Measurements from ENCODE around the gene KCNQ1OT1.

Gene KCNQ1OT1

DNA sequence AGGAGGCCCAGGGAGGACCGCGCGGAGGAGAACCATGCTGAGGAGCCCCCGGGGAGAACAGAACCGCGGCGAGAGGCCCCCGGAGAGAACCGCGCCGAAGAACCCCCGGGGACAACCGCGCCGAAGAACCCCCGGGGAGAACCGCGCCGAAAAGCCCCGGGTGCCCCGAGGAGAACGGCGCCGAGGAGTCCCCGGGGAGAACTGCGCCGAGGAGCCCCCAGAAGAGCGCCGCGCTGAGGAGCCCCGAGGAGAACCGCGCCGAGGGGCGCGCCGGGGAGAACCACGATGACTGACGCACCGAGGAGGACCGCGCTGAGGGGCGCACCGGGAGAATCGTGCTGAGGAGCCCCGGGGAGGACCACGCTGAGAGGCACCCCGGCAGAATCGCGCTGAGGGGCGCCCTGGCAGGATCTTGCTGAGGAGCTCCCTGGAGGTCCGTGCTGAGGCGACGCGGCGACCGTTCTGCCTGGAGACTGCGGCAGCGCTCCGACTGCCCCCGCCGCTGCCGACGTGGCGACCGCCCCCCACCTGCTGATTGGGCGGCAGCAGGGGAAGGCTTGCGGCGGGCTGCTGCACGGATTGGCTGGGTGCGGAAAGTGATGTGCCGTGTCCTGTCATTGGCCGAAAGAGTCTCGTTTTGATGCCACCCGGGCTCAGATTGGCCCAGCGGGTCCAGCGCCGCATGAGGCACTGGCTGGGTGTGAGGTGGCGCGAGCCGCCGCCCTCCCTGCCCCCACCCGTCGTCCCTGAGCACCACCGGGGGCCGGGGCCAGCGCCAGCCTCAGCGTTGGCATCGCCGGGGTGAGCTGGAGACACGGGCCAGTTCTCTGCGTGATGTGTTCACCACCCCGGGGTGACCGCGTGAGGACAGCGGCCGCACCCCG lies at the start of gene KCNQ1OT1:
KCNQ1OT1 (minus strand) TSS at position 464 of the 884 bp plus-strand sequence.
- TF ChIP-seq, protein P1, sequence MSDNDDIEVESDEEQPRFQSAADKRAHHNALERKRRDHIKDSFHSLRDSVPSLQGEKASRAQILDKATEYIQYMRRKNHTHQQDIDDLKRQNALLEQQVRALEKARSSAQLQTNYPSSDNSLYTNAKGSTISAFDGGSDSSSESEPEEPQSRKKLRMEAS (IDR thresholded peaks at IDR 0.05; ENCODE audit: low read depth, low read length) = no peak
- TF ChIP-seq MYC (IDR thresholded peaks at IDR 0.05; ENCODE audit: low read depth, low read length) (no peak), POLR2A (IDR thresholded peaks at IDR 0.05; ENCODE audit: extremely low read depth, insufficient read length) (peak; percentile 73)
- TF ChIP-seq, protein P2, sequence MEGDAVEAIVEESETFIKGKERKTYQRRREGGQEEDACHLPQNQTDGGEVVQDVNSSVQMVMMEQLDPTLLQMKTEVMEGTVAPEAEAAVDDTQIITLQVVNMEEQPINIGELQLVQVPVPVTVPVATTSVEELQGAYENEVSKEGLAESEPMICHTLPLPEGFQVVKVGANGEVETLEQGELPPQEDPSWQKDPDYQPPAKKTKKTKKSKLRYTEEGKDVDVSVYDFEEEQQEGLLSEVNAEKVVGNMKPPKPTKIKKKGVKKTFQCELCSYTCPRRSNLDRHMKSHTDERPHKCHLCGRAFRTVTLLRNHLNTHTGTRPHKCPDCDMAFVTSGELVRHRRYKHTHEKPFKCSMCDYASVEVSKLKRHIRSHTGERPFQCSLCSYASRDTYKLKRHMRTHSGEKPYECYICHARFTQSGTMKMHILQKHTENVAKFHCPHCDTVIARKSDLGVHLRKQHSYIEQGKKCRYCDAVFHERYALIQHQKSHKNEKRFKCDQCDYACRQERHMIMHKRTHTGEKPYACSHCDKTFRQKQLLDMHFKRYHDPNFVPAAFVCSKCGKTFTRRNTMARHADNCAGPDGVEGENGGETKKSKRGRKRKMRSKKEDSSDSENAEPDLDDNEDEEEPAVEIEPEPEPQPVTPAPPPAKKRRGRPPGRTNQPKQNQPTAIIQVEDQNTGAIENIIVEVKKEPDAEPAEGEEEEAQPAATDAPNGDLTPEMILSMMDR (IDR thresholded peaks at IDR 0.05; ENCODE audit: low read depth, low read length) = no peak
- H3K4me3 ChIP-seq (ENCODE audit: low read depth, low read length) = peak within 1 kb of the TSS; percentile 76
- DNase-seq (ENCODE audit: low read depth) = peak; percentile 90

DNA sequence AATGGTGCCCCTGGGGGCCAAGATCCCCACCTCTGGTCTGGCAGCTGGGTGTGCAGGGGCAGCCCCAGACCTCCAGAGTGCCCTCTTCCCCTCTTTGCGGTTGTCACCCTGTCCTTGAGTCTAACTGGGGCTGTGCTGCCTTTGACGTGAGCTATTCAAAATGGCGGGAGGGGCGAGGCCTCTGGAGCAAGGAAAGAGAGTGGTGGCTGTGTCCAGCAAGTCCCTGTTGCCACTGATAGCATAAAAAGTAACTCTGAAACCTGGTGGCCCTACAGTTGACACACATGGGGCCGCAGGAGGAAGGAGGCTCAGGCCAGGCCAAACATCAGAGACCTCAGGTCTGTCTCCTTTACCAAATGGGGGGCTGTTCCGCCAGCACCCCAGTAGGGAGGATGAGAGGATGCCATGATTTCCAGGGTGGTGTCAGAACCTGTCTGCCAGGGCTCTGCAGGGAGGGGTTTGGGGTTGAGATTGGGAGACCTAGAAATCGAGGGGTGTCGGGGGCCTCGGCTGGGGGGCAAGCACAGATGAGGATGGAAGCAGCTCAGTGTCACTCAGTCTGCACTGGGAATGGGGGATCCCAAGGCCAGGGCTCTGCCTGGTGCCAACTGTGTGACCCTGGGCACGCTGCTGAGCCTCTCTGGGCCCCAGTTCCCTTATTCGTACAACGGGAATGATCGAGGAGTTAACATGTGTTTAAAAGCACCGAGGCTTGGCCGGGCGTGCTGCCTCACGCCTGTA lies 49.2 kb upstream of the KCNQ1OT1 start:
- no peak overlapping the region for H3K4me3 ChIP-seq (ENCODE audit: low read depth, low read length)
- no peak for DNase-seq (ENCODE audit: low read depth)
- TF ChIP-seq POLR2A (IDR thresholded peaks at IDR 0.05; ENCODE audit: extremely low read depth, insufficient read length) (no peak), MYC (IDR thresholded peaks at IDR 0.05; ENCODE audit: low read depth, low read length) (no peak)
- TF ChIP-seq, protein P1 (IDR thresholded peaks at IDR 0.05; ENCODE audit: low read depth, low read length) = no peak
- TF ChIP-seq, protein P2 (IDR thresholded peaks at IDR 0.05; ENCODE audit: low read depth, low read length) = no peak

DNA sequence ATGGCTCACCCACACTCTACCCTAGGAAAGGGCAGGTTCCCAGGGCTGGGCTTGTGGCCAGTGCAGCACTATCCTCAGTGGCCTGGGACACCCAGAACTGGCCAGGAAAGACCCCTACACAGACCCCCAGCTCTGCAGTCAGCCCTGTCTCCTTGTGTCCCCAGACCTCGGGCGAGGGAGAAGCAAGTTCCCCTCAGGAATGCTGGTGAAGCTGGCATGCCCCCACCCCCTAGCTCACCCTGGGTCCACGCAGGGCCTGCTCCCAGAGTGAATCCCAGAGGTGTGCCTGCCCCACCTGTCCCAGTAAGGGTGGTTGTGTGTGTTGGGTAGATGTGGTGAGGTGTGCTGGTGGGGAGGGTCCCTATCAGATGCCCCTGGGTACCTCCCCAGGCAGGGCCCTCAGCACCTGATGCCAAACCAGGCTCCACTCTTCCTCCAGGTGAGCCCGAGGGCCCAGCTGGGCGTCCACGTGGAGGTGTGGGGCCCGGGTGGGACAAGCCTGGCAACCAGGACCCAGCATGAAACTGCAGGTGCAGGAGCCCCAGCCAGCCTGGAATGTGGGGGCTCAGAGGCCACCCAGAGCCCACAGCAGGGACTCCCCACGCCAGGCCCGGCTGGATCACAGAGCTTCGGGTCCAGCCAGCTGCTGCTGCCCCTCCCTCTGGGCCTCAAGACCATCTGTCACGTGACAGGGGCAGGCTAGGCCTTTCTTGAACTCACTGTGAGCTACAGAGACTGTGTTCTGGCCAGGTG lies 48.4 kb upstream of the KCNQ1OT1 start:
- H3K4me3 ChIP-seq (ENCODE audit: low read depth, low read length) = no peak overlapping the region
- TF ChIP-seq MYC (IDR thresholded peaks at IDR 0.05; ENCODE audit: low read depth, low read length) = no peak
- TF ChIP-seq, protein P2 (IDR thresholded peaks at IDR 0.05; ENCODE audit: low read depth, low read length) = no peak
- TF ChIP-seq, protein P1 (IDR thresholded peaks at IDR 0.05; ENCODE audit: low read depth, low read length) = no peak
- no peak for TF ChIP-seq POLR2A (IDR thresholded peaks at IDR 0.05; ENCODE audit: extremely low read depth, insufficient read length)
- no peak for DNase-seq (ENCODE audit: low read depth)

DNA sequence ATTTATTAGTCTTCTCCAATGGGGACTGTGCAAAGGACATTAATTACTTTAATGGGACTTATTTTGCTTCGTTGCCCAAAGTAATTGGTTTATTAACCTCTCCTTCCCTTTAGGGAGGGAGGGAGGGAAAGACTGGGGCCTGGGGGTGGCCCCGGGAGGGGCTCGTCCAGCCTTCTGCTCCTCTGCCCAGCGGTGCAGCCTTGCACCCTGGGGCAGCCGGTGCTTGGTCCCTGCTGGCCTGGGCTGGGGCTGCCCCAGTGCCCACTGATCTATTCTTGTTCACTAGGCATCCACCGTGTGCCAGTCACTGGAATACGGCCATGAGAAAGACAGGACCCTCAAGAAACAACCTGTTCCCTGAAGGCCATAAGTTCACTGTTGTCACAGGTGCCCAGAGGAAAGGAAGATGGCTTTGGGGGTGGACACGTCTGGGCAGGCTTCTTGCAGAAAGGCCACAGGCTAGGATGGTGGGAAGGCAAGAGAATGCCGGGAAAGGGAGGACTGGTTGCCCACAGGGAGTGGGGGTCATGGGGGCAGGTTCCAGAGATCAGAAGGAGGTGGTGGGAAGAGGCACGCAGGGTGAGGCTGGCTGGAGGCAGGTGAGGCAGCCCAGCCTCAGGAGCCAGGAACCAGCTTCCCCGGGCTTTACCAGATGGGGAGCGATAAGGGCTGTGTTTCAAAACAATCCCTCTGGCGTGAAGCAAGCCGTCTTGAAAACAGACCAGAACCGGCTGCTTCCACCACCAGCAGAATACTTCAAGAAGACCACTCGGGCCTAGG lies 47.6 kb upstream of the KCNQ1OT1 start:
- no peak overlapping the region for H3K4me3 ChIP-seq (ENCODE audit: low read depth, low read length)
- TF ChIP-seq, protein P1 (IDR thresholded peaks at IDR 0.05; ENCODE audit: low read depth, low read length) = no peak
- no peak for TF ChIP-seq POLR2A (IDR thresholded peaks at IDR 0.05; ENCODE audit: extremely low read depth, insufficient read length)
- no peak for DNase-seq (ENCODE audit: low read depth)

DNA sequence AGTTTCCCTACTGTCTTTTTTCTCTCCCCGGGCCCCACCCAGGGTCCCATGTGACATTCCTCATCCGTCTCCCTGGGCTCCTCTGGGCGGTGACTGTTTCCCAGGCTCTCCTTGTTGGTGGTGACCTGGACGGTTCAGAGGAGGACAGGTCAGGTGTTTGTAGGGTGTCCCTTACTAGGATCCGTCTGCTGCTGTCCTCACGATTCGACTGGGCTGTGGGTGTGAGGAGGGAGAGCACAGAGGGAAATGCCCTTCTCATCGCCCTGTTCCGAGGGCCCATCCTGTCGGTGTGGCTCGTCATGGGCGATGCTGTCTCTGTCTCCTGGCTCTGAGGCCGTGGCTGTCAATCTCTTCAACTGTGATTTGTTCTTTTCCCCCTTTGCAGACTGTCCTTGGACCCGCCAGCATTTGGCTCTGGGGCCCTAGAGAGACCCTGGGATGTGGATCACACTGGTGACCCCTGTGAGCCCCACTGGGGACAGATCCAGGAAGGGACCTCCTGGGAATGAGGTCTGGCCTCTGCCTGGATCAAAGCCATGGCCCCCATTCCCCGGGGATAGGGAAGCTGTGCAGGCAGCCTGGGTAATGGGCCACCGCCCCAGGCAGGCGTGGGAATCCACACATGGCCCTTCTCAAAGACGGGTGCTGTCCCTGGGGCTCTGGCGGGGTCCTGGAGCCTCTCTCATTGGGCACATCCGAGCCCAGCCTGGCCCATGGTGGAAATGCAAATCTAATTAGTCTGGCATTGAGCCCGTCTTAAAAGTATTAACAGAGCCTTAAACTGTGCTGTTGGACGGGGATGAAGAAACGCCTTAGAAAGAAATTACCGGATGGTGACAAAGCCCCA lies 46.8 kb upstream of the KCNQ1OT1 start:
- TF ChIP-seq, protein P1 (IDR thresholded peaks at IDR 0.05; ENCODE audit: low read depth, low read length) = no peak
- DNase-seq (ENCODE audit: low read depth) = no peak
- H3K4me3 ChIP-seq (ENCODE audit: low read depth, low read length) = no peak overlapping the region
